Measurements from ENCODE around the gene TMEM150C. TPM values are rescaled to one million over a fixed set of nuclear protein-coding genes. Genes with fewer than 3 reads are reported as not detected.

Gene TMEM150C
- total RNA-seq, 2 donors from 2014 or later, result not detected

DNA sequence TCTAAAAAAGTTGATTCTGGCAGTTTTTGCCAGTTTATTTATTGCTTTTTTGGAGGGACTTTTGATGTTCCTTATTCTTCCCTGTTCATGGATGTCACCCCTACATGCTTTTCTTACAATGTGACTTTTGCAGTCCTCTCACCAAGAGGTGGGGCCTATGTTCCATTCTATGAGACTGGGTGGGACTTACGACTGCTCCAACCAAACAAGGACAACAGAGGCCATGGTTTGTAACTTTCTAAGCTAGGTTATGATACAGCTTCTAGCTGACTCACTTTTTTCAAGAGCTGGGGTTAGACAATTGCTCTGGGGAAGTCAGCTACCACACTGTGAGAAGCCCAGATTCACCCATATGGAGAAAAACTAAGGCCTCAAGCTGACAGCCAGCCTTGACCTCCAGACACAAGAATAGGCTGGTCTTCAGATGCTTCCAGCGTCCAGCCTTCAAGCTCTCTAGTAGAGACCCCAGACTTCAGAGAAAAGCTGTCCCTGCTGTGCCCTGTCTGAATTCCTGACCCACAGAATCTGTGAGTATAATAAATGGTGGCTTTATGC is 91.9 kb downstream of the TMEM150C start:
- Mint-ChIP-seq H3K4me1 (ENCODE audit: low read depth in 2 of 2) (no peaks in the 10 kb centered on the region), H3K9me3 (no peaks in the 10 kb centered on the region), H3K27me3 (no peaks in the 10 kb centered on the region), H3K4me3 (no peak overlapping the region), H3K27ac (no peak overlapping the region), H3K36me3 (no peaks in the 10 kb centered on the region)
- no peak for ATAC-seq
- DNase-seq (ENCODE audit: low spot score), result no peak

GRCh38 chr4:82467471-82467870 is 94.3 kb downstream of the TMEM150C start:
- Mint-ChIP-seq H3K27ac (no peak overlapping the region), H3K4me3 (no peak overlapping the region), H3K4me1 (ENCODE audit: low read depth in 2 of 2) (no peaks in the 10 kb centered on the region), H3K27me3 (no peaks in the 10 kb centered on the region), H3K9me3 (no peaks in the 10 kb centered on the region), H3K36me3 (peaks cover 4% of the 10 kb centered on the region)
- DNase-seq (ENCODE audit: low spot score) (no peak), ATAC-seq (no peak)

DNA sequence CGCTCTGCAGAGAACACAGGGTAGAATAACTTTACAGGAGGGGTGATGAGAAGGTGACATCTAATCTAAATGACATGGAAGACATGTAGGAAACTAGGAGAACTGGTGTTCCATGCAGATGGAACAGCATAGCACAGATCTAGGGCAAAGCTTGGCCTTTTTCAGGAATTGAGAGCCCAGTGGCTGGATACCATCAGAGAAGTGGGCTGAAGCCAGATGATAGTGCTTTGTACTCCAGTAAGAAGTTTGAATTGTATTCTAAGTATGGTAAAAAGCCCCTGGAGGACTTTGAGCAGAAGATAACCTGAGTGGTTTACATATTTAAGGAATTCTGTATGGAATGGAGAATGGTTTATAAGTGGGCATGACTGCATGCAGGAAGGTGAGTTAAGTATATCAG is 98.6 kb downstream of the TMEM150C start:
- H3K4me1 Mint-ChIP-seq (ENCODE audit: low read depth in 2 of 2), result no peaks in the 10 kb centered on the region
- no peak for DNase-seq (ENCODE audit: low spot score)
- H3K27me3 Mint-ChIP-seq, result no peaks in the 10 kb centered on the region
- no peak overlapping the region for H3K27ac Mint-ChIP-seq
- H3K4me3 Mint-ChIP-seq, result no peak overlapping the region
- ATAC-seq, result no peak
- peaks cover 14% of the 10 kb centered on the region for H3K36me3 Mint-ChIP-seq
- no peaks in the 10 kb centered on the region for H3K9me3 Mint-ChIP-seq

DNA sequence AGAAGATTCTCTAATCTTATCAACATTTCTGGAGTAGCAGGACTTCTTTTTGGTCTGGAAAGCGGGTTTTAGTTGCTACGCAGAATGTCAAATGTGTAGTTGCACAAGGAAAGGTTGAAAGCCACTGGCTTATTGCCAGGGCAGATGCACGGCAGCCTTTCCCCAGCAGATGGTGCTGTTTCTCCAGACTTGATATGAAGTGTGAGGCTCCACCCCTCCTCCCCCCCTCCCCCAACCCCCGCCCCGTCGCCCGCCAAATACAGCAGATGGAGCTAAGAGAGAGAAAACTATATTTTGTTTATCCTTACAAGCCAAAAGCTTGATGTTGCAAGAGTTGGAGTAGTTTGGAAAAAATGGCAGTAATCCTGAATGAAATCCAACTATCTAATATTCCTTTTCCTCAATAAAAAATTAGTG is 99.4 kb downstream of the TMEM150C start:
- no peaks in the 10 kb centered on the region for H3K4me1 Mint-ChIP-seq (ENCODE audit: low read depth in 2 of 2)
- no peak overlapping the region for H3K27ac Mint-ChIP-seq
- H3K9me3 Mint-ChIP-seq, result no peaks in the 10 kb centered on the region
- peaks cover 14% of the 10 kb centered on the region for H3K36me3 Mint-ChIP-seq
- no peak overlapping the region for H3K4me3 Mint-ChIP-seq
- DNase-seq (ENCODE audit: low spot score) (peak; percentile 82), ATAC-seq (peak; percentile 86)
- no peaks in the 10 kb centered on the region for H3K27me3 Mint-ChIP-seq

GRCh38 chr4:82461710-82462109 is 100.1 kb downstream of the TMEM150C start:
- DNase-seq (ENCODE audit: low spot score), result no peak
- H3K4me1 Mint-ChIP-seq (ENCODE audit: low read depth in 2 of 2), result no peaks in the 10 kb centered on the region
- no peak overlapping the region for H3K4me3 Mint-ChIP-seq
- H3K9me3 Mint-ChIP-seq, result no peaks in the 10 kb centered on the region
- peaks cover 16% of the 10 kb centered on the region for H3K36me3 Mint-ChIP-seq
- H3K27me3 Mint-ChIP-seq, result no peaks in the 10 kb centered on the region
- no peak overlapping the region for H3K27ac Mint-ChIP-seq
- no peak for ATAC-seq

GRCh38 chr4:82458729-82459128 is 103.1 kb downstream of the TMEM150C start:
- Mint-ChIP-seq H3K36me3 (peaks cover 20% of the 10 kb centered on the region), H3K27ac (no peak overlapping the region)
- DNase-seq (ENCODE audit: low spot score), result no peak

GRCh38 chr4:82457266-82457665 is 104.5 kb downstream of the TMEM150C start:
- no peaks in the 10 kb centered on the region for H3K27me3 Mint-ChIP-seq
- no peak overlapping the region for H3K27ac Mint-ChIP-seq
- peaks cover 20% of the 10 kb centered on the region for H3K36me3 Mint-ChIP-seq
- ATAC-seq (no peak), DNase-seq (ENCODE audit: low spot score) (no peak)
- H3K9me3 Mint-ChIP-seq, result no peaks in the 10 kb centered on the region
- H3K4me3 Mint-ChIP-seq, result no peak overlapping the region
- H3K4me1 Mint-ChIP-seq (ENCODE audit: low read depth in 2 of 2), result no peaks in the 10 kb centered on the region

More at GRCh38 chr4:82458729-82459128, 103.1 kb downstream of the TMEM150C start:
- ATAC-seq, result no peak
- H3K9me3 Mint-ChIP-seq, result no peaks in the 10 kb centered on the region
- H3K27me3 Mint-ChIP-seq, result no peaks in the 10 kb centered on the region
- no peaks in the 10 kb centered on the region for H3K4me1 Mint-ChIP-seq (ENCODE audit: low read depth in 2 of 2)
- no peak overlapping the region for H3K4me3 Mint-ChIP-seq

GRCh38 chr4:82452026-82452425 is 109.8 kb downstream of the TMEM150C start:
- Mint-ChIP-seq H3K36me3 (peaks cover 24% of the 10 kb centered on the region), H3K4me3 (no peak overlapping the region), H3K4me1 (ENCODE audit: low read depth in 2 of 2) (peaks cover 10 to 12% of the 10 kb centered on the region in 2 donors), H3K27me3 (no peaks in the 10 kb centered on the region), H3K27ac (no peak overlapping the region), H3K9me3 (no peaks in the 10 kb centered on the region)
- DNase-seq (ENCODE audit: low spot score) (no peak), ATAC-seq (no peak)

DNA sequence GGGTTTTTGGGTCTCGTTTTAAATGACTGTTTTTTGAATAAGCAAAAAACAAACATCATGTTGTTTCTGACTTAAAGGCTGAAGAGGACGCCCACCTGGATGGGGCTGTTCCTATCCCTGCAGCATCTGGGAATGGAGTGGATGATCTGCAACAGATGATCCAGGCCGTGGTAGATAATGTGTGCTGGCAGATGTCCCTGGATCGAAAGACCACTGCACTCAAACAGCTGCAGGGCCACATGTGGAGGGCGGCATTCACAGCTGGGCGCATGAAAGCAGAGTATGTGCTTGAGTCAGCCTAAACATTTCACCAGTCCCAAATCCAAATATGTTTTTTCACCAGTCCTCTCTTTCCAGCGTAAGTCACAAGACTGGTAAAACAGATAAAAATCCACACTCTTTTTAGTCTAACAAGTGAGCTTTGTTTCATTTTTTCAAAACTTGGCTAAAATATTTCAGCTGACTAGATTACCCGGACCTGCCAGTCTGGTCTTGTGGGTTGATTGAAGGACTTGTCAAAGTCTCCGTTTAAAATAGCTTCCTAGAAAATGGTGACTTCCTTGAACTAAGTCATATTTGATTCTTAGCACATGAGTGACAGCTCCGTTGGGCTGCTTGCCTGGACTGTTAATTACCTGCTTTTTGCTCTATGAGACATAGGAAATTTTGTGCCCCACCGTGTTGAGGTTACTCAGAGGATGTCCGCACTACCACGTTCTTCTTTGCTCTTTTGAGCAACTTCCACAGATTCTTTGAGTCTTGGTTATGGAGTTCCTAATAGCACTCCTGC is 110.6 kb downstream of the TMEM150C start:
- H3K4me1 Mint-ChIP-seq (ENCODE audit: low read depth in 2 of 2), result peaks cover 11 to 12% of the 10 kb centered on the region in 2 donors
- peaks cover 18% of the 10 kb centered on the region for H3K36me3 Mint-ChIP-seq
- no peak for ATAC-seq
- no peak for DNase-seq (ENCODE audit: low spot score)
- no peak overlapping the region for H3K4me3 Mint-ChIP-seq
- H3K27me3 Mint-ChIP-seq, result no peaks in the 10 kb centered on the region
- no peak overlapping the region for H3K27ac Mint-ChIP-seq
- H3K9me3 Mint-ChIP-seq, result no peaks in the 10 kb centered on the region

- Mint-ChIP-seq H3K27ac (no peak overlapping the region), H3K4me1 (ENCODE audit: low read depth in 2 of 2) (peaks cover 12 to 13% of the 10 kb centered on the region in 2 donors), H3K36me3 (peaks cover 14% of the 10 kb centered on the region), H3K27me3 (no peaks in the 10 kb centered on the region), H3K9me3 (no peaks in the 10 kb centered on the region), H3K4me3 (no peak overlapping the region)
- no peak for ATAC-seq
- no peak for DNase-seq (ENCODE audit: low spot score)
These were observed 113.9 kb downstream of the TMEM150C start for GRCh38 chr4:82447886-82448285.

- H3K9me3 Mint-ChIP-seq, result no peaks in the 10 kb centered on the region
- peaks cover 5% of the 10 kb centered on the region for H3K36me3 Mint-ChIP-seq
- no peak for DNase-seq (ENCODE audit: low spot score)
- peaks cover 30 to 37% of the 10 kb centered on the region in 2 donors for H3K4me1 Mint-ChIP-seq (ENCODE audit: low read depth in 2 of 2)
- H3K4me3 Mint-ChIP-seq, result no peak overlapping the region
- H3K27me3 Mint-ChIP-seq, result no peaks in the 10 kb centered on the region
- peak overlapping the region in 1 of 2 donors; percentile 0 for H3K27ac Mint-ChIP-seq
- no peak for ATAC-seq
These were observed 122.7 kb downstream of the TMEM150C start for GRCh38 chr4:82439088-82439487.

- Mint-ChIP-seq H3K4me1 (ENCODE audit: low read depth in 2 of 2) (peaks cover 36 to 37% of the 10 kb centered on the region in 2 donors), H3K4me3 (no peak overlapping the region), H3K27ac (peak overlapping the region in 1 of 2 donors; percentile 4), H3K9me3 (no peaks in the 10 kb centered on the region), H3K27me3 (no peaks in the 10 kb centered on the region), H3K36me3 (peaks cover 5% of the 10 kb centered on the region)
- ATAC-seq (no peak), DNase-seq (ENCODE audit: low spot score) (no peak)
These were observed 124.3 kb downstream of the TMEM150C start for GRCh38 chr4:82437285-82438005.

- no peaks in the 10 kb centered on the region for H3K27me3 Mint-ChIP-seq
- H3K9me3 Mint-ChIP-seq, result no peaks in the 10 kb centered on the region
- H3K4me3 Mint-ChIP-seq, result no peak overlapping the region
- H3K4me1 Mint-ChIP-seq (ENCODE audit: low read depth in 2 of 2), result peaks cover 36 to 37% of the 10 kb centered on the region in 2 donors
- H3K36me3 Mint-ChIP-seq, result peaks cover 5% of the 10 kb centered on the region
- peak overlapping the region in 1 of 2 donors; percentile 4 for H3K27ac Mint-ChIP-seq
- ATAC-seq (no peak), DNase-seq (ENCODE audit: low spot score) (no peak)
These were observed 125.0 kb downstream of the TMEM150C start for GRCh38 chr4:82436780-82437179.

- Mint-ChIP-seq H3K9me3 (no peaks in the 10 kb centered on the region), H3K27ac (no peak overlapping the region), H3K4me1 (ENCODE audit: low read depth in 2 of 2) (peaks cover 38 to 41% of the 10 kb centered on the region in 2 donors), H3K27me3 (no peaks in the 10 kb centered on the region), H3K4me3 (no peak overlapping the region), H3K36me3 (peaks cover 4% of the 10 kb centered on the region)
- no peak for ATAC-seq
- DNase-seq (ENCODE audit: low spot score), result no peak
These were observed 125.7 kb downstream of the TMEM150C start for GRCh38 chr4:82436130-82436529.
